Rectal smooth muscle tissue (tissue), 1 donor: Measurements from ENCODE around the gene QPRT.
"Not testable (repeated sequence)": the region's sequence is repeated elsewhere in the genome, so short reads cannot be mapped to it uniquely, and the experiment has no call there.

Experiments
- H3K27ac ChIP-seq: one replicate; pipeline ENCODE4 v1.7.0; 2013; ENCODE audit warnings: low read depth, low read length, inconsistent platforms
- H3K27me3 ChIP-seq: one replicate; pipeline ENCODE4 v1.7.0; 2013; ENCODE audit warnings: low read length; ENCODE audit not compliant: control insufficient read depth, insufficient read depth
- H3K36me3 ChIP-seq: one replicate; pipeline ENCODE4 v1.7.0; 2013; ENCODE audit warnings: low read length; ENCODE audit not compliant: control insufficient read depth, insufficient read depth
- H3K4me1 ChIP-seq: one replicate; pipeline ENCODE4 v1.7.0; 2013; ENCODE audit warnings: low read length; ENCODE audit not compliant: control insufficient read depth, insufficient read depth
- H3K4me3 ChIP-seq: one replicate; pipeline ENCODE4 v1.7.0; 2013; ENCODE audit warnings: low read length
- H3K9ac ChIP-seq: one replicate; pipeline ENCODE4 v1.7.0; 2013; ENCODE audit warnings: low read length

The QPRT gene

DNA sequence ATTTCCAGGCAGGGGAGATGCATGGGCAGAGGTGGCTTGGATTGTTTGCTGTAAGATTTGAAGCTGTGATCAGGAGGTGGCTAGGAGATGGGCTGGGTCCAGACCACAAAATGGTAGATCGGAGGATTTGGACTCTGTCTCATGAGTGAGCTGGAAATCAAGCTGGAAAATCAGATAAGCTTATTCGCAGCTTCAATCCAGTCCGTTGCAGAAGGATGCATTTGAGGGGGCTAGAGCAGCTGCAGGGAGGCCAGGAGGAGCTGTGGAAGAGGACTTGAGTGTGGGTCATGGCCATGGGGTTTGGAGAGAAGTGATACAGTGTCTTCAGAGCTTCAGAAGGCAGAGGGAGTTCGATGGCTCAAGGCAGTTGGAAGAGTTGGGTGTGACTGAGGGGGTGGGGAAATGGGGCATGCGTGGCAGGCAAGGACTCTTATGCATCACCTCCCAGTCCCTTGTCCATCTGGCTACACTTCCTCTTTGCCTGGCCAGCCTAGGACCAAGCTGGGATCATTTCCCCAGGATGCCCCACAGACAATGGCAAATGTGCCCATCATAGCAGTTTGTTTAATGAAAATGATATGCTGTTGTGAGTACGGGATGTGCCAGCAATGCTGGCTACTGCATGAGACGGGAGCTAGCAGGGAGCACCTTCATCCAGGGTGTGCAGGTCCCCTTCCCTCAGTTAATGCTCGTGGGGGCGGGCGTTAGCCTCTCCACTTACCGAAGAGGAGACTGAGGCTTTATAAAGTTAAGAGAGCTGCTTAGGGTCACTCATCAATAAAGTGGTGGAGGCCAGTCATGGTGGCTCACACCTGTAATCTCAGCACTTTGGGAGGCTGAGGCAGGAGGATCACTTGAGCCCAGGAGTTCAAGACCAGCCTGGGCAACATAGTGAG, 20.6 kb downstream of the QPRT start:
- Histone ChIP-seq H3K4me3 (no peak overlapping the region), H3K27me3 (no peaks in the 10 kb centered on the region), H3K4me1 (no peaks in the 10 kb centered on the region), H3K9ac (no peak overlapping the region), H3K27ac (no peak overlapping the region), H3K36me3 (no peaks in the 10 kb centered on the region)

DNA sequence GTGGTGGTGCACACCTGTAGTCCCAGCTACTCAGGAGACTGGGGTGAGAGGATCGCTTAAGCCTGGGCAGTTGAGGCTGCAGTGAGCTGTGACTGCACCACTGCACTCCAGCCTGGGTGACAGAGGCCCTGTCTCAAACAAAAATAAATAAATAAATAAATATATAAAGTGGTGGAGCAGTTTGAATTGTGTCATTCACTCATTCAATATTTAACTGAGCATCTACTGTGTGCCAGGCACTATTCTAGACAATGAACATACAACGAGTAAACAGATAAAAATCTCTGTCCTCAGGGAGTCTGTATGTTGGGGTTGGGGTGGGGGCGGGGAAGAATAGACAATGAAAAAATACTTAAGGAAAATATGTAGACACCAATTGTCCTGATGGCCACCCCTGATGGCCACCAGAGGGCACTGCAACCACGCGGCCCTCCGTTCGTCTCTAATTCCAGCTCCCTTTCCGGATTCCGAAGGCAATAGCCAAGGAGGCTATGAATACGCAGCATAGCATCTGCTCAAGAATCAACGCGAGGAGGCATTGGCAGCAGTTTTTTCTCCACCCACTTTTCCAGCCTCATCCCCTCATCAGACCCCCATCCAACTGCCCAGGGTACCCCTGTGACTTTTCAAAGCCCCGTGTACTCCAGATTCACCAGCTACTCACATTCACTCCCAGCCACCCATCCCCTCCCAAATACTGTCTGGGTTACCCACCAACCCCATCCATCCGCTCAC, 21.4 kb downstream of the QPRT start:
- no peak overlapping the region for H3K27ac ChIP-seq
- H3K27me3 ChIP-seq, result no peaks in the 10 kb centered on the region
- H3K4me1 ChIP-seq, result no peaks in the 10 kb centered on the region
- no peak overlapping the region for H3K9ac ChIP-seq
- H3K36me3 ChIP-seq, result no peaks in the 10 kb centered on the region
- H3K4me3 ChIP-seq, result no peak overlapping the region

- no peaks in the 10 kb centered on the region for H3K27me3 ChIP-seq
- H3K27ac ChIP-seq, result no peak overlapping the region
Measured at GRCh38 chr16:29701214-29701555, 22.2 kb downstream of the QPRT start.

DNA sequence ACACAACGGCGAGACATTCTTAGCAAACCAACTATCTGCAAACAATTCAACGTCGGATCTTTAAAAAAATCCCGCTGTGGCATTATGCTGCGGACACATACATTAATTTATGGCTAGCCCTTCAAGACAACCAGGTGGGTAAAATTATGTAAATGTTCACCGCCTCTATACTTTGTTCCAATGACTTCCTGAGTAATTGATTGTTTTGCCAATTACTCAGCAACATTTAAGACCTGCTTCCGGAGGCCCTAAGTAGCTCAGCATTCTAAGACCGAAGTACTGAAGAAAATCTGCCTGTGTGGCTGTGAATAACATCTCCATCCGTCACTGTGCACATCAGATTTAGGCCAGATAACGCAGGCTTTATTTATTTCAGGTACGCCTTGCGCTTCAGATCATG, 23.3 kb downstream of the QPRT start:
- Histone ChIP-seq H3K4me3 (no peak overlapping the region), H3K36me3 (no peaks in the 10 kb centered on the region), H3K27me3 (no peaks in the 10 kb centered on the region), H3K27ac (no peak overlapping the region), H3K9ac (no peak overlapping the region), H3K4me1 (no peaks in the 10 kb centered on the region)

More at GRCh38 chr16:29701214-29701555, 22.2 kb downstream of the QPRT start:
- H3K9ac ChIP-seq, result no peak overlapping the region
- no peaks in the 10 kb centered on the region for H3K36me3 ChIP-seq
- no peak overlapping the region for H3K4me3 ChIP-seq
- no peaks in the 10 kb centered on the region for H3K4me1 ChIP-seq

GRCh38 chr16:29705030-29705429, 26.1 kb downstream of the QPRT start:
- H3K4me3 ChIP-seq, result no peak overlapping the region
- H3K9ac ChIP-seq, result no peak overlapping the region
- H3K27ac ChIP-seq, result no peak overlapping the region
- H3K4me1 ChIP-seq, result no peaks in the 10 kb centered on the region
- H3K36me3 ChIP-seq, result no peaks in the 10 kb centered on the region
- no peaks in the 10 kb centered on the region for H3K27me3 ChIP-seq

DNA sequence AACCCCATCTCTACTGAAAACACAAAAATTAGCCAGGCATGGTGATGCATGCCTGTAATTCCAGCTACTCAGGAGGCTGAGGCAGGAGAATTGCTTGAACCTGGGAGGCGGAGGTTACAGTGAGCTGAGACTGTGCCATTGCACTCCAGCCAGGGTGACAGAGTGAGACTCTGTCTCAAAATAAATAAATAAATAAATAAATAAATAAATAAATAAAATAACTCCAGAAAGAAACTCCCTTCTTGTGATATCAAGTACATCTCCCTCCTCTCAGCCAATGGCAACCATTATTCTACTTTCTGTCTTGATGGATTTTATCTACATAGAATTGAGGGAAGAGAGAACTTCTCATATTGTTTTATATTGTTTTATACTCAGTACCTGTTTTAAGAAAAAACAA, 28.2 kb downstream of the QPRT start:
- not testable (repeated sequence) for H3K27ac ChIP-seq, H3K36me3 ChIP-seq, H3K4me1 ChIP-seq, H3K27me3 ChIP-seq, H3K4me3 ChIP-seq, H3K9ac ChIP-seq

DNA sequence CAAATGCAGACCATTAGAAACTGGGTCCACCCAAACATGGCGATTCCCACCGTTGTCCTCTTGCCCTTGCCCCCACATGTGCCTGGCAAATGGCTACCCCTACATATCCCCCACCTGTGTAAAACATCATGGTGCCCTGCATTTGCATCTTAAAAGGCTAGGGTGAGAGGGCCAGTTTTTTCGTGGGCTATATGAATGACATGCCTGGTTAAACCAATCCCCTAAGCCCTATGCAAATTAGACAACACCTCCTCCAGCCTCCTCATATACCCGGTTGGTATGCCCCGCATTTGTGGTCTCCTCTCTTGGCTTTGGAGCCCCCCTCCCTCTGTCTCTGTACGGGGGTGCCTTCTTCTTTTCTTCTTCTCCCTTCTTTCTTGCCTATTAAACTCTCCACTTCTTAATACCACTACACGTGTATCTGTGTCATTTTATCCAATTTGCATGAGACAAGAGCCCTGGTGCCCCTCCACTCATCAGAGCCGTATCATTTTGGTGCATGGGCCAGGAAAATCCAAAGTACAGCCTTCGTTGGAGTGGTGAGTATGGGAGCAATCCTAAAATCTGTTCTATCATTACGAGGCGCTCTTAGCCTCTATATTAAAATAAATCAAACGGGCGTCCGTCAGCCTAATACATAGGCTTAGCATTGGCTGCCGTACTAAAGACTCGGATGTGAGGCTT, 30.1 kb downstream of the QPRT start:
- Histone ChIP-seq H3K9ac (no peak overlapping the region), H3K36me3 (no peaks in the 10 kb centered on the region), H3K4me1 (peaks cover 2% of the 10 kb centered on the region), H3K4me3 (no peak overlapping the region), H3K27ac (no peak overlapping the region), H3K27me3 (no peaks in the 10 kb centered on the region)

- H3K27me3 ChIP-seq, H3K9ac ChIP-seq, H3K4me1 ChIP-seq, H3K36me3 ChIP-seq, H3K4me3 ChIP-seq, H3K27ac ChIP-seq: not testable (repeated sequence)
Measured at GRCh38 chr16:29709657-29710056, 30.7 kb downstream of the QPRT start.

DNA sequence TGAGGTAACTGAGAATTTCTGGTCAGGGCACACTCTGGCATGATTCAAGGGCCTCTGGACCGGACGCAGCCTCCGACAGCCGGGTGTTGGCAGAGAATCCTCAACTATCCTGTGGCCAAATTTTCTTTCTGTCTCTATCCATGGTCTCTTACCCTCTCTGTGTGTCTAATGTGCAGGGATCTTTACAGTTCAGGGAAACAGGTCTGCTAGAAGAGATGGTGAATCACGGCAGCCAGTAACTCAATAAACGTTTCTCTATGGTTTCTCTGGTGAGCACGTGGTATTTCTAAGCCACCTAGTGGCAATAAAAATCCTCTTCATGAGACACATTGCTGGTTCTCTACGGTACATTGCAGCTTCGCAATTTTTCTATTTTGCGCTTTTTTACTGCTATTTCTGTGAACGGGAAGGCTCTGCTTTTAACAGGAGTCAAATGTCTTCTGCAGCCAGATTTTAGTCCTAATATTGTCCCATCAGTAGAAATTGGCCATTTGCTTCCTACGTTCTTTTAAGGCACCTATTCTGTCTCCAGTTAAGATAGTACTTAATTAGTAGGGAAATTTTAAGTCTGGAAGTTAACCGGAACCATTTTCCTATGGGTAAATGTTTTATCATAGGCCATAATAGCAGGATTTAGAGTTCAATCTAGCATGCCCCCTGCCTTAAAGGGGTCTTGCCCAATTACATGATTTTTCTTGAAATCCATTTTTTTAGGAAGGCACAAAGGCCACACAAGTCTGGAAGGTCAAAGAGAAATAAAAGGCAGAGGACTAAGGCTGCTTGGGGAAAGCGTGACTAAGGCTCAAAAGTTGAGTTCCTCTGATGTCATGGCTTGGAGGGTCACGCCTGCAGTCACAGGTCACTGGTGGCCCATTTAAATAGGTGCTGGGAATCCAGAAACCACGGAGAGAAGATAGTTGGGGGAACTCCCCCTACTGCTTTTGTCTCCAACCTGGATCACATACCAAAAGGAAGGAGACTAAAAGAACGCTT, 31.5 kb downstream of the QPRT start:
- Histone ChIP-seq H3K4me1 (peaks cover 2% of the 10 kb centered on the region), H3K27me3 (no peaks in the 10 kb centered on the region), H3K4me3 (no peak overlapping the region), H3K36me3 (no peaks in the 10 kb centered on the region), H3K27ac (no peak overlapping the region), H3K9ac (no peak overlapping the region)

DNA sequence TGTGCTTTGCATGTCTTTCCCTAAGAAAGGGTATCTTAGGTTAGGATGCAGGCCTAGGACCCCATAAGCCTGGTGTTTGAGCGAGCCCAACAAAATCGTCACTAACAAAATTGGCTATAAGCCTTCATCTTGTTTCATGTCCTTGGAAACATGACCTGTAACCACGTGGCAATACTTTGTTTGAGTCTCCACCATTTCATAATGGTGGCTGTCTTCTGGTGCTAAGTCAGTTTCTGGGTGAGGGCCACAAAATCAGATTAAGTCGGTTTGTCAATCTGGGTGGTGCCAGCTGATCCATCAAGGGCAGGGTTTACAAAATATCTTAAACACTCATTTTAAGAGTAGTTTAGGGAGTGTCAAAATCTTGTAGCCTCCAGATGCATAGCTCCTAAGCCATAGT, 33.8 kb downstream of the QPRT start:
- Histone ChIP-seq H3K9ac (no peak overlapping the region), H3K27me3 (no peaks in the 10 kb centered on the region), H3K4me1 (peaks cover 2% of the 10 kb centered on the region), H3K4me3 (no peak overlapping the region), H3K36me3 (no peaks in the 10 kb centered on the region), H3K27ac (no peak overlapping the region)

GRCh38 chr16:29714396-29714795, 35.4 kb downstream of the QPRT start:
- no peak overlapping the region for H3K4me3 ChIP-seq
- H3K9ac ChIP-seq, result no peak overlapping the region
- H3K27ac ChIP-seq, result no peak overlapping the region
- no peaks in the 10 kb centered on the region for H3K27me3 ChIP-seq
- H3K36me3 ChIP-seq, result no peaks in the 10 kb centered on the region
- H3K4me1 ChIP-seq, result peaks cover 2% of the 10 kb centered on the region

- no peaks in the 10 kb centered on the region for H3K36me3 ChIP-seq
- no peaks in the 10 kb centered on the region for H3K27me3 ChIP-seq
- no peak overlapping the region for H3K9ac ChIP-seq
- no peak overlapping the region for H3K4me3 ChIP-seq
- peaks cover 2% of the 10 kb centered on the region for H3K4me1 ChIP-seq
- H3K27ac ChIP-seq, result no peak overlapping the region
Measured at GRCh38 chr16:29714972-29715371, 36.0 kb downstream of the QPRT start.
